Stimulated activated naive B cell treated with anti-CD40 and anti-IgM and Interleukin-4, amounts not matched to agents 10 μg/mL and 1 μg/mL and 100 μg/mL, for 72 hours (primary cell): ENCODE data around the gene BMP7.

Experiments used
- ATAC-seq, 2 donors: fragments of 150-1000 bp; cut with Tn5 transposase; replicated peaks; 2 replicates each; pipeline ENCODE4 v1.10.0; 2021; ENCODE audit warnings: moderate library complexity in 1 of 2
- DNase-seq: peaks from one replicate; pipeline ENCODE4 v3.0.0; 2021
- H3K27ac Mint-ChIP-seq: one replicate; pipeline ENCODE4 v1.8.0; 2022; ENCODE audit warnings: mild to moderate bottlenecking, mixed read lengths
- H3K27me3 Mint-ChIP-seq, 2 donors: one replicate each; pipeline ENCODE4 v1.8.0; 2022; ENCODE audit warnings: mixed read lengths in 2 of 2
- H3K36me3 Mint-ChIP-seq, 2 donors: one replicate each; pipeline ENCODE4 v1.8.0; 2022; ENCODE audit warnings: mixed read lengths in 2 of 2, mild to moderate bottlenecking in 1 of 2
- H3K4me1 Mint-ChIP-seq, 2 donors: one replicate each; pipeline ENCODE4 v1.8.0; 2022; ENCODE audit warnings: mixed read lengths in 2 of 2, mild to moderate bottlenecking in 1 of 2
- H3K4me3 Mint-ChIP-seq, 2 donors: one replicate each; pipeline ENCODE4 v1.8.0; 2022; ENCODE audit warnings: mild to moderate bottlenecking in 2 of 2, mixed read lengths in 2 of 2, moderate library complexity in 1 of 2
- H3K9me3 Mint-ChIP-seq, 2 donors: one replicate each; pipeline ENCODE4 v1.8.0; 2022; ENCODE audit warnings: mixed read lengths in 2 of 2, mild to moderate bottlenecking in 1 of 2

The BMP7 gene

GRCh38 chr20:57215426-57215825 is 51.0 kb downstream of the BMP7 start:
- Mint-ChIP-seq H3K4me3 (no peak overlapping the region), H3K27ac (no peak overlapping the region), H3K27me3 (peaks cover 8 to 21% of the 10 kb centered on the region in 2 donors), H3K9me3 (no peaks in the 10 kb centered on the region), H3K4me1 (no peaks in the 10 kb centered on the region), H3K36me3 (no peaks in the 10 kb centered on the region)
- DNase-seq (no peak), ATAC-seq (no peak)

- ATAC-seq: no peak
- no peak overlapping the region for H3K27ac Mint-ChIP-seq
Measured at GRCh38 chr20:57214948-57215347, 51.5 kb downstream of the BMP7 start.

GRCh38 chr20:57214427-57214826 is 52.0 kb downstream of the BMP7 start:
- Mint-ChIP-seq H3K27me3 (peaks cover 8 to 26% of the 10 kb centered on the region in 2 donors), H3K4me1 (peaks cover 0 to 1% of the 10 kb centered on the region in 2 donors), H3K36me3 (no peaks in the 10 kb centered on the region), H3K27ac (no peak overlapping the region), H3K9me3 (no peaks in the 10 kb centered on the region), H3K4me3 (no peak overlapping the region)
- ATAC-seq (no peak), DNase-seq (no peak)

More at GRCh38 chr20:57214948-57215347, 51.5 kb downstream of the BMP7 start:
- Mint-ChIP-seq H3K36me3 (no peaks in the 10 kb centered on the region), H3K4me1 (peaks cover 0 to 1% of the 10 kb centered on the region in 2 donors), H3K9me3 (no peaks in the 10 kb centered on the region), H3K4me3 (no peak overlapping the region), H3K27me3 (peaks cover 8 to 26% of the 10 kb centered on the region in 2 donors)
- DNase-seq: no peak

GRCh38 chr20:57213924-57214323 is 52.5 kb downstream of the BMP7 start:
- ATAC-seq: no peak
- Mint-ChIP-seq H3K9me3 (no peaks in the 10 kb centered on the region), H3K4me3 (no peak overlapping the region), H3K36me3 (no peaks in the 10 kb centered on the region), H3K4me1 (peaks cover 0 to 1% of the 10 kb centered on the region in 2 donors), H3K27me3 (peaks cover 8 to 26% of the 10 kb centered on the region in 2 donors), H3K27ac (no peak overlapping the region)
- no peak for DNase-seq

- no peak for ATAC-seq
- H3K4me3 Mint-ChIP-seq: no peak overlapping the region
- H3K27me3 Mint-ChIP-seq: peaks cover 8 to 26% of the 10 kb centered on the region in 2 donors
- H3K27ac Mint-ChIP-seq: no peak overlapping the region
- no peaks in the 10 kb centered on the region for H3K36me3 Mint-ChIP-seq
- H3K9me3 Mint-ChIP-seq: no peaks in the 10 kb centered on the region
- peaks cover 0 to 1% of the 10 kb centered on the region in 2 donors for H3K4me1 Mint-ChIP-seq
- DNase-seq: no peak
Measured at GRCh38 chr20:57213291-57213690, 53.1 kb downstream of the BMP7 start.

- Mint-ChIP-seq H3K4me1 (peaks cover 0 to 1% of the 10 kb centered on the region in 2 donors), H3K36me3 (no peaks in the 10 kb centered on the region), H3K27me3 (peaks cover 8 to 26% of the 10 kb centered on the region in 2 donors), H3K27ac (no peak overlapping the region), H3K9me3 (no peaks in the 10 kb centered on the region), H3K4me3 (no peak overlapping the region)
- no peak for ATAC-seq
- DNase-seq: no peak
Measured at GRCh38 chr20:57212534-57213276, 53.7 kb downstream of the BMP7 start.

GRCh38 chr20:57211908-57212533 is 54.4 kb downstream of the BMP7 start:
- ATAC-seq (no peak), DNase-seq (no peak)
- H3K36me3 Mint-ChIP-seq: peaks cover 0 to under 1% of the 10 kb centered on the region in 2 donors
- no peak overlapping the region for H3K27ac Mint-ChIP-seq
- H3K9me3 Mint-ChIP-seq: peaks cover 2 to 3% of the 10 kb centered on the region in 2 donors
- peaks cover 0 to 1% of the 10 kb centered on the region in 2 donors for H3K4me1 Mint-ChIP-seq
- H3K27me3 Mint-ChIP-seq: peaks cover 8 to 26% of the 10 kb centered on the region in 2 donors
- no peak overlapping the region for H3K4me3 Mint-ChIP-seq

GRCh38 chr20:57211406-57211805 is 55.0 kb downstream of the BMP7 start:
- DNase-seq (no peak), ATAC-seq (no peak)
- peaks cover 4 to 5% of the 10 kb centered on the region in 2 donors for H3K9me3 Mint-ChIP-seq
- peaks cover 0 to 3% of the 10 kb centered on the region in 2 donors for H3K36me3 Mint-ChIP-seq
- peaks cover 0 to 1% of the 10 kb centered on the region in 2 donors for H3K4me1 Mint-ChIP-seq
- no peak overlapping the region for H3K27ac Mint-ChIP-seq
- H3K4me3 Mint-ChIP-seq: no peak overlapping the region
- H3K27me3 Mint-ChIP-seq: peaks cover 8 to 26% of the 10 kb centered on the region in 2 donors

- Mint-ChIP-seq H3K4me3 (no peak overlapping the region), H3K27me3 (peaks cover 8 to 26% of the 10 kb centered on the region in 2 donors), H3K36me3 (peaks cover 0 to 3% of the 10 kb centered on the region in 2 donors), H3K9me3 (peaks cover 4 to 5% of the 10 kb centered on the region in 2 donors), H3K4me1 (peaks cover 0 to 1% of the 10 kb centered on the region in 2 donors), H3K27ac (no peak overlapping the region)
- ATAC-seq (no peak), DNase-seq (no peak)
Measured at GRCh38 chr20:57210911-57211280, 55.5 kb downstream of the BMP7 start.

GRCh38 chr20:57210054-57210910 is 56.2 kb downstream of the BMP7 start:
- peaks cover 12 to 26% of the 10 kb centered on the region in 2 donors for H3K27me3 Mint-ChIP-seq
- DNase-seq (no peak), ATAC-seq (no peak)
- H3K27ac Mint-ChIP-seq: no peak overlapping the region
- H3K4me1 Mint-ChIP-seq: peaks cover 0 to 1% of the 10 kb centered on the region in 2 donors
- peaks cover 4 to 5% of the 10 kb centered on the region in 2 donors for H3K9me3 Mint-ChIP-seq
- H3K4me3 Mint-ChIP-seq: no peak overlapping the region
- H3K36me3 Mint-ChIP-seq: peaks cover 0 to 3% of the 10 kb centered on the region in 2 donors

- DNase-seq: no peak
- ATAC-seq: no peak
- H3K36me3 Mint-ChIP-seq: peaks cover 0 to 3% of the 10 kb centered on the region in 2 donors
- H3K27me3 Mint-ChIP-seq: peaks cover 9 to 22% of the 10 kb centered on the region in 2 donors
- H3K4me1 Mint-ChIP-seq: peaks cover 0 to 1% of the 10 kb centered on the region in 2 donors
- no peak overlapping the region for H3K27ac Mint-ChIP-seq
- peaks cover 4 to 5% of the 10 kb centered on the region in 2 donors for H3K9me3 Mint-ChIP-seq
- H3K4me3 Mint-ChIP-seq: no peak overlapping the region
Measured at GRCh38 chr20:57209413-57209812, 57.0 kb downstream of the BMP7 start.

- Mint-ChIP-seq H3K4me3 (no peak overlapping the region), H3K4me1 (peaks cover 0 to 1% of the 10 kb centered on the region in 2 donors), H3K27ac (no peak overlapping the region), H3K36me3 (peaks cover 0 to 3% of the 10 kb centered on the region in 2 donors), H3K9me3 (peaks cover 4 to 5% of the 10 kb centered on the region in 2 donors), H3K27me3 (peaks cover 8 to 19% of the 10 kb centered on the region in 2 donors)
- ATAC-seq (no peak), DNase-seq (no peak)
Measured at GRCh38 chr20:57208198-57208597, 58.2 kb downstream of the BMP7 start.

GRCh38 chr20:57207251-57207650 is 59.2 kb downstream of the BMP7 start:
- DNase-seq (no peak), ATAC-seq (no peak)
- Mint-ChIP-seq H3K36me3 (peaks cover 0 to 3% of the 10 kb centered on the region in 2 donors), H3K4me1 (peaks cover 0 to 1% of the 10 kb centered on the region in 2 donors), H3K9me3 (peaks cover 4 to 5% of the 10 kb centered on the region in 2 donors), H3K4me3 (no peak overlapping the region), H3K27me3 (peaks cover 8 to 11% of the 10 kb centered on the region in 2 donors), H3K27ac (no peak overlapping the region)

GRCh38 chr20:57205606-57206219 is 60.7 kb downstream of the BMP7 start:
- H3K27ac Mint-ChIP-seq: no peak overlapping the region
- H3K4me1 Mint-ChIP-seq: peaks cover 0 to 1% of the 10 kb centered on the region in 2 donors
- DNase-seq (no peak), ATAC-seq (no peak)
- H3K27me3 Mint-ChIP-seq: peaks cover 3 to 5% of the 10 kb centered on the region in 2 donors
- H3K36me3 Mint-ChIP-seq: peaks cover 0 to 3% of the 10 kb centered on the region in 2 donors
- no peak overlapping the region for H3K4me3 Mint-ChIP-seq
- H3K9me3 Mint-ChIP-seq: peaks cover 4 to 5% of the 10 kb centered on the region in 2 donors
